HG03469 (cell line): ENCODE results near the gene CYP26C1.

Source experiments
- ATAC-seq: cut with Tn5 transposase; IDR thresholded peaks from one replicate; pipeline ENCODE4 v1.9.1; 2021; ENCODE audit warnings: mild to moderate bottlenecking, moderate library complexity, moderate number of reproducible peaks; ENCODE audit not compliant: unreplicated experiment

CYP26C1 gene

GRCh38 chr10:93106631-93107072, 46.1 kb downstream of the CYP26C1 start:
- ATAC-seq, result no peak

DNA sequence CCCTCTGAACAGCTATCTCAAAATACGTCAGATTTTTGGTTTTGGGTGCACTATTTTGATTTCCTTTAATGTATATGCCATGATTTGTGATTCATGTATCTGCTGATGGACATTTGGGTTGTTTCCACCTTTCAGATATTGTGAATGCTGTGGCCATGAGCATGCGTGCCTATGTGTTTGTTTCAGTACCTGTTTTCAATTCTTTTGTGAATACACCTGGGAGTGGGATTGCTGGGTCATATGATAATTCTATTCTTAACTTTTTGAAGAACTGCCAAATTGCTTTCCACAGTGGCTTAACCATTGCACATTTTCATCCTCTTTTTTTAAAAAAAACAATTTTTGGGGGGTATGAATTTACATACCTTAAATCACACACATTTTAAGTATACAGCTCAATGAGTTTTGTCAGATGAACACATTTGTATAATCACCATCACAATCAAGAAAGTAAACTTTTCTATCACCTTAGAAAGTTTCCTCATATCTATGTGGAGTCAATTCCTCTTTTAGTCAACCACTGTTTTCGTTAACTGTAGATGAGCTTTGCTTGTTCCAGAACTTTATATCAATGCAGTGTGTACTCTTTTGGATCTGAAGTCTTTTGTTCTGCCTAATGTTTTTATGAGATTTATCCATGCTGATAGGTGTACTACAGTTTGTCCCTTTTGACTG, 50.0 kb downstream of the CYP26C1 start:
- ATAC-seq, result no peak

- ATAC-seq, result no peak
These were observed 52.4 kb downstream of the CYP26C1 start for GRCh38 chr10:93113042-93113441.

GRCh38 chr10:93115661-93116383, 55.2 kb downstream of the CYP26C1 start:
- no peak for ATAC-seq
